Stimulated activated CD8-positive, alpha-beta memory T cell treated with anti-CD3 and anti-CD28 coated beads, Interleukin-4, amount 100 ng/mL, for 1 hour (primary cell): ENCODE data around the gene DHFR.

Source experiments
- DNase-seq, 2 donors: peaks; one replicate each; pipeline ENCODE4 v3.0.0-alpha.2; 2020; ENCODE audit warnings: low read depth in 2 of 2, low spot score in 1 of 2

Gene DHFR

GRCh38 chr5:80655231-80655774 is 520 bp upstream of the DHFR start:
- no peak for DNase-seq

- no peak for DNase-seq
Observed at GRCh38 chr5:80654054-80654390, 761 bp downstream of the DHFR start.

GRCh38 chr5:80653502-80653901 is 1.3 kb downstream of the DHFR start:
- DNase-seq: no peak

- DNase-seq: no peak
Observed at GRCh38 chr5:80646926-80647325, 7.9 kb downstream of the DHFR start.

GRCh38 chr5:80644900-80645299 is 9.9 kb downstream of the DHFR start:
- DNase-seq: no peak

- DNase-seq: no peak
Observed at GRCh38 chr5:80641353-80641752, 13.4 kb downstream of the DHFR start.

- DNase-seq: no peak
Observed at GRCh38 chr5:80634193-80634592, 20.6 kb downstream of the DHFR start.

GRCh38 chr5:80632700-80633099 is 22.1 kb downstream of the DHFR start:
- no peak for DNase-seq

GRCh38 chr5:80631278-80632259 is 23.2 kb downstream of the DHFR start:
- no peak for DNase-seq

GRCh38 chr5:80629281-80629680 is 25.5 kb downstream of the DHFR start:
- DNase-seq: no peak

- DNase-seq: no peak
Observed at GRCh38 chr5:80625230-80625629, 29.6 kb downstream of the DHFR start.

- no peak for DNase-seq
Observed at GRCh38 chr5:80623999-80624398, 30.8 kb downstream of the DHFR start.

GRCh38 chr5:80622756-80623155 is 32.0 kb downstream of the DHFR start:
- no peak for DNase-seq

- DNase-seq: no peak
Observed at GRCh38 chr5:80620211-80620610, 34.6 kb downstream of the DHFR start.

GRCh38 chr5:80619086-80619485 is 35.7 kb downstream of the DHFR start:
- no peak for DNase-seq

GRCh38 chr5:80618438-80618837 is 36.3 kb downstream of the DHFR start:
- DNase-seq: no peak

GRCh38 chr5:80615266-80615914 is 39.4 kb downstream of the DHFR start:
- no peak for DNase-seq

GRCh38 chr5:80609692-80610091 is 45.1 kb downstream of the DHFR start:
- no peak for DNase-seq

GRCh38 chr5:80608731-80609130 is 46.1 kb downstream of the DHFR start:
- DNase-seq: no peak

- DNase-seq: no peak
Observed at GRCh38 chr5:80607832-80608231, 47.0 kb downstream of the DHFR start.

- no peak for DNase-seq
Observed at GRCh38 chr5:80607343-80607742, 47.4 kb downstream of the DHFR start.
